Stimulated activated naive CD4-positive, alpha-beta T cell (primary cell): ENCODE data around the gene EXD3.

Experiments used
- DNase-seq, 6 experiments: peaks; one replicate each; lab custom pipeline; 2025; lab: John Stamatoyannopoulos, UW

EXD3 gene

GRCh38 chr9:137294681-137295237 lies 128.2 kb downstream of the EXD3 start:
- DNase-seq, result peak in 2 of 6 experiments; percentile 30 to 31

- DNase-seq, result no peak
Observed at GRCh38 chr9:137294091-137294680, 128.8 kb downstream of the EXD3 start.

GRCh38 chr9:137293482-137294090 lies 129.4 kb downstream of the EXD3 start:
- DNase-seq, result no peak

DNA sequence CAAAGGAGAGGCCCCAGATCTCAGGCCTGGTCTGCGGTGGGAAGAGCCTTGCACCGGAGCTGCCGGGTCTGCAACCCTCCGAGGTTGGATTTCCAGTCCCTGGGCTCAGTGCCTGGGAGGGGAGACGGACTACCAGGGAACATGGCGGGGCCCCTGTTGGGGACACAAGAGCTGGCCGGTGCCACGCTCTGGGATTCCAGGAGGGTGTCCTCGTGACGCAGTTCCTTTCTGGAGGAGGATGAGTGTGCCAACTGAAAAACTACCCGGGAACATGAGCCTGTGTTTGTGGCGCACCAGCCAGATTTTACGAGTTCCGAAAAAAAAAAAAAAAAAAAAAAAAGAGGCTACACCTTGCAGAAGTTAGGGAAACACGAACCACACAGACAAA lies 129.9 kb downstream of the EXD3 start:
- DNase-seq, result no peak

DNA sequence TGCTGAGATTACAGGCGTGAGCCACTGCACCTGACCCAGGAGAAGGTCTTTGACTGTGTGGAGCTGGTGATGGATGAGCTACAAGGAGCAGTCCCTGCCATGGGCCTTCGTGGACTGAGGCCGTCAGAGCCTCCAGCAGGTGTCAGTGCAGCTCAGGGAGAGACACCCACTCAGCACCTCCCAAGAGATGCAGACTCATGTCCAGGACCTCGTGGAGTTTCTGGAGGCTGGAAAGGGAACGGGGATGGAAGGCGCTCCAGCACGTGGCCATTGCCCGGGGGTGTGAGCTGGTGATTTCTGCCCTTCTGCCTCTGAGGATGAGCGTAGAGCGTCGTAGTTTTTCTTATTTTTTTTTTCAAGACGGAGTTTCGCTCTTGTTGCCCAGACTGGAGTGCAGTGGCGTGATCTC lies 136.0 kb downstream of the EXD3 start:
- DNase-seq, result no peak

- DNase-seq, result no peak
Observed at GRCh38 chr9:137281345-137282116, 141.4 kb downstream of the EXD3 start.

DNA sequence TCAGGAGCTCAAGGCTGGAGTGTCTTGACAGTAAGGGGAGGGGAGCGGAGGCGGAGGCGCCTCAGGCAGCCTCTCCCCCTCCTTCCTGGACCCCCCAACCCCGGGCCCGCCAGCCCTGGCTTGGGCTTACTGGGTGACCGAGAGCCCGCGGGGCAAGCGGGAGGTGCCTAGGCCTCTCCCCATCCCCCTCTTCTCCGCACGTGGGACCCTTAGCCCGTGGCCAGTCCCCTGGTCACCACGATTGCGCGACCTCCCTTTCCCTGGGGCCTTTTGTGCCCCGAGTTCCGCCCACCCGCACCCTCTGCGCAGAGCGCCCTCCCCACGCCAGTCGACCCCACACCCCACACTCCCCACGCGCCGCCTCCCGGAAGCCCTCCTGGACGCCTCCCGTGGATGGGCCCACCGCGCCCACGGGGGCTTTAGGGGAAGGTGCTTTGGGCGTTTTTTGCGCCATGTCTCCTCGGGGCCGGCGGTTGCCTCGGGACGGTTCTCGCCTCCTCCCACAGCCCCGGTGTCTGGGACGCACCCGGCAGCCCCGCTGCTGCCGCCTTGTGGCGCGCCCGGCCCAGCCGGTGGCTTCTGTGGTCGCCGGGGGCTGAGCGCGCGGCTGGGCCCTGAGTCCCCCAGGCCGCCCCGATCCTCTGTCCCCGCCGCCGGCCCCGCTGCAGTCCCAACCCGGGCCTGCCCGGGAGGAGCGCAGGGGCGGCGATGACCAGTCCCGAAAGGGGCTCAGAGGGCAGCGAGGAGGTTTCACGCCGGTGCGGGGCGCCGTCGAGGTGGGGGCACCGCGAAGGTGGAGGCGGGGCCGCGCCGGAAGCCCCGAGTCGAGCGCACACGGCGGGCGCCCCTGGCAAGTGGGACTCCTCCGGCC lies 142.3 kb downstream of the EXD3 start:
- no peak for DNase-seq

GRCh38 chr9:137279741-137280473 lies 143.1 kb downstream of the EXD3 start:
- no peak for DNase-seq

- no peak for DNase-seq
Observed at GRCh38 chr9:137278721-137279711, 143.9 kb downstream of the EXD3 start.

DNA sequence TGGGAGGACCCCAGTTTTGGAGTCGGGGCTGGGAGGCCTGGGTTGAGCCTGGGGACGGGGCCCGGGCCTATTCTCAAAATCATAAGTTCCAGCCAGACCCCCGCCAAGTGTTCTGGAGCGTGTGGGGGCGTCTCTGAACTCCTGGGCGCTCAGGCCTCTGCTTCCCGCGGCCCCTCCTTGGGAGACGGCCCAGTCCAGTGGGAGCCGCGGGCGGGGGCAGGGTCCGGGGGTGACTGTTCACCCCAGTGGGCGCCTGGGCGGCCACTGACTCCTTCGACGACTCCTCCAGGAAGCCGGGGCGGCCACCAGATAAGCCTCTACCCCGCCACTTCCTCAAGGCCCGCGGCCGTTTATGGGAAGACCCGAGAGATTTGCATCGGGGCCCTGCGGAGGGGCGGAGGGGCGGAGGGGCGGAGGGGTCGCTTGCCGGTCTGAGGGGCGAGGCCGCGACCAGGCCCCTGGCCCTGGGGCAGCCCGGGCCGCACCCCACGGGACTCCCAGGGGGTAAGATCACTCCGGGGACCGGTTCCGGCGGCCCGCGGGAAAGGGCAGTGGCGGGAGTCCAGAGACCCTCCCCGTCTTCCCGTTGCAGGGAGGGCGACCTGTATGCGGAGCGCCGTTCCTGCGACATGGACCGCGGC lies 144.8 kb downstream of the EXD3 start:
- peak in 1 of 6 experiments; percentile 8 for DNase-seq

DNA sequence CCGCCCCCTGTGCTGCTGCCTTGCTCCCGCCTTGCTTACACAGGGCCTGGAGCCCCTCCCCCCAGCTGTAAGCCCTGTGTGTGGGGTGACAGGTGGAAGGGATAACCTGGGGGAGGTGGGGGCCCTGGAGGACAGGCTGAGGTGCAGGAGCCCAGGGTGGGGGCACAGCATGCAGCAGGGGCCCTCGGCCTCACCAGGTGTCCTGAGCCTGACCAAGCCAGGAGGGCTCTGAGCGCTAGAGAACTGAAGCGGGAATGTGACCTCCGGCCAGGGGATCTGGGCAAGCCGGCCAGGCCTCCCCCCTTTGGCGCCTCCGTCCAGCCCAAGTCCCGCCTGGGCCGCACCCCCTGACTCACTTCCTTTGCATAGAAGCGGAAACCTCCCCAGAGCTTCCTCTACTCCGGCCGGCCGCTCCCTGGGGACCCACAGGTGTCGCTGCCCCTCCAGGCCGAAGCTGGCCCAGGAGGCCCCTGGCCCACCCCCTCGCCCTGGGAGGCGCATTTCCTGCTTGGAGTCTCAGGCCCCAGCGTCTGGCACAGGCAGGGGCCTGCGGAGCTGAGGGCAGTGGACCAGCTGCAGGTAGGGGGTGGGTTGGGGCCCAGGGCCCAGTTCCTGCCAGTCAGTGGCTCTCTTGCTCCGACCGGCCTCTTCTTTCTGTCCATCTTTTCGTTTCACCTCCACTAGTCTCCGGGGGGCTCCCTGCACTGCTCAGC lies 145.5 kb downstream of the EXD3 start, which contains the start of gene TOR4A:
TOR4A (plus strand) TSS at position 398 of the 713 bp plus-strand sequence. CDS start 964 bp downstream, outside the sequence.
- no peak for DNase-seq

DNA sequence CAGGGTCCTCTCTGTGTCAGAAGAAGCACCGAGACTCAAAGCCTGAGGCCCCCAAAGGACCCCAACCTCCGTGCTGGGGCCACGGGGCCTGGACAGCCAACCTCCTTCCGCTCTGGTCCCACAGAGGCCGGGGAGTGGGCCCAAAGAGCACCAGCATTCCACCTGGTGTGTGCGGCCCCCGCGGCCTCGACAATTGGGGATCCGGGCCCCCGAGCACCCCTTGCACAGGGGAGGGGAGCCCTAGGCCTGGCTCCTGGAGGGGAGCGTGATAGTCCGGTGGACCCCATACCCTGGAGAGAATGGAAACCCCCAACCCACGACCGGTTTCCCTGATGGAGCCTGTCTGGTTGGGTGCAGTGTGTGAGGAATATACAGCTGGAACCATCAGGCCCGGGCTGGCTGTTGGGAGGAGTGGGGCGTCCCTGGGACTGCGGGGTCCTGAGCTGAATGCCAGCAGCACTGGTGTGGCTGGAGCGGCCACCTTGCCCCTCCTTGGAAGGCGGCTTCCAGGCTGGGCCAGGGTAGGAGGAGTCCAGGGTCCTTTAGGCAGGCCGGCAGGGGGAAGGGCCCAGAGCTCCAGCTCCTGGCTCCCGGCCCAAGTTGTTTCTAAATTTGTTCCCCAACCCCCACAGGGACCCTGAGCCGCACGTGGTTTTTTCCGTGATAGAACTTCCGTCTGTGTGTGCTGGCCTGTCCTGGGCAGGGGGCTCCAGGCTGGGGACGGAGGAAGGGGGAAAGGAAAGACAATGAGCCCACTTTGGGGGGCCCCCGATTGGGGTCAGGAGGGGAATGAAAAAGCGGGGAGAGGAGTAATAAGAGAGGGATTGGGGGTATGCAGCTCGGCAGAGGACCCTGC lies 146.3 kb downstream of the EXD3 start:
- DNase-seq, result no peak

DNA sequence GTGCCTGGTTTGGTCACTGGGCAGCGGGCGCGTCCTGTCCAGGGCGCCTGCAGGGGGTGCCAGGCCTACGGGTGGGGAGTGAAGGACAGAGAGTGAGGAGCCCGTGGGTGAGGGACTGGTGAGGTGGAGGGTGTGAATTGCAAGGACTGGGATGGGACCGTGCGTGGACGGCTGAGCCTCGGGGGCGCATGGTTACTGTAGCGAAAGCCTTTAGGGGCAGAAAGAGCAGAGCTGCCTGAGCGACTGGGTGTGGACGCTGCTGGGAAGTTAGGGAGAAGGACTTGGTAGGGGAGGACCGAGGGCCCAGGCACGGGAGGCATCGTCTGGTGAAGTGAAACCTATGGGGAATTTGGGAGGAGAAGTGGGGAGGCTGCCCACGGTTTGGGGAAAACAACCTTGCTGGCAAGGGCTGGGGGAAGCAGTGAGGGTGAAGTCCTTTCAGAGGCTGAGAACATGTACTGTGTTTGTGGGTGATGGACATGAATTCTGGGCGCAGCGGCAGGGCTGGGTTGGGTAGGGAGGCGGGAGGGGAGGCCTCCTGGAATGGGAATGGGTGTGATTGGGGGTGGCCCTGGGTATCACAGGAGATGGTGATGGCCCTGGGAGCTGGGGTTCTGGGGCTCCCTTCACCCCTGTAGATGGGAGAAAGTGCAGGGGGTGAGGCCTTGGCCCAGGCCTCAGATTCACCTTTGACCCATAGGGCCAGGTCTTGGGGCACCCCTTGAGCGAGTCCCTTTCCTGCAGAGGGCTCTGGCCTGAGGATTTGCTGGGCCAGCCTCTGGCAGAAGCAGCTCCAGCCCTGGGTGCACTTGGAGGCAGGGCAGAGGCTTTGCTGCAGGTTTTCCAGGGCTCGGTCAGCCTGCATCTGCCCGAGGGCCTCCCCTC lies 147.1 kb downstream of the EXD3 start:
- no peak for DNase-seq

- DNase-seq, result no peak
Observed at GRCh38 chr9:137275203-137275587, 147.8 kb downstream of the EXD3 start.

GRCh38 chr9:137273611-137274320 lies 149.2 kb downstream of the EXD3 start:
- no peak for DNase-seq

DNA sequence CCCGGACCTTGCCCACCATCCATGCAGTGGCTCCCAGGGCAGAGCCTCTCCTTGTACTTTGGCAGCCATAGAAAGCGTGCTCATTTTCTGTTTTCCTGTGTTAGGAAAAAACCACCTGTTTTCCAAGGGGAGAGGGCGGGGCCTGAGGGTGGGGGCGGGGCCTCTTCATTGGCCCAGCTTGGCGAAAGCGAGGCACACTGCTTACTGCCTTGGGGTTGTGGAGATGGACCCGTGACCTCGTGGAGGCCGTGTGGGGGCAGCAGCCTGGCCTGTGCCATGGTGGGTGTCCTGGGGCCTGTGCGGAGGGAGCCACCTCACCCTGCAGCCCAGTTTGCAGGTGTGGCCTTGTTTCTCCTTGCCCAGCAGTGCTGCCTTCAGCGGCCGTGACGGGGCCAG lies 149.9 kb downstream of the EXD3 start:
- DNase-seq, result no peak
